ENCODE measurements around the gene P3H2.
A peak's percentile ranks its signal among the peaks of the same experiment; 100 is the strongest.

P3H2 gene

DNA sequence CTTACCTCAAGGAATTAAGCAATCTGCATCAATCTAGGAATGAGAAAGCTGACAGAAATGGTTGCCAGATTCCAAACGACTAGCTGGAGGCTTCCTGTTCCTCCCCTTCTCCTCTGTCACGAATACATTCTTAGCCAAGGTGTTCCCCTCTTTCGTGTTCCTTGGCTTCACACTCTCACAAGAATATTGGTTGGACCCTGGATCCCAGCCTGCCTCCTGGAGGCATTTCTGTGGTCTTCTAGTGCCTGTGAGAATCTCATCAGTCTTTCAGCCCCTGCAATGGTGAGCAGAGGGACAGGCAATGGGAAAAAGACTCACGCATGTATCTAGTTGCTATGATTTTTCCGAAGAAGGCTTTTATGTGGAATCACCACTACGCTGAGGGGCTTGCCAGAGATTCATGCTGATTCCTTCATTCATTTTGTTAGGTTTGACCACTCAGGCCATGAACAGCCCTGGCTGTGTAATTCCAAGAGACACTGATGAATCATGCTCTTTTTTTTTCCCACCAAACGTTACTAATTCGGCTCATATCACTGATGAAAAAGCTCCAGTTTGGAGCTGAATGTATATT lies 1.6 kb upstream of the P3H2 start:
- DNase-seq, result no peak

- no peak for DNase-seq
Observed at GRCh38 chr3:190121383-190121782, 686 bp upstream of the P3H2 start.

GRCh38 chr3:190121061-190121377 lies 322 bp upstream of the P3H2 start:
- no peak for DNase-seq

DNA sequence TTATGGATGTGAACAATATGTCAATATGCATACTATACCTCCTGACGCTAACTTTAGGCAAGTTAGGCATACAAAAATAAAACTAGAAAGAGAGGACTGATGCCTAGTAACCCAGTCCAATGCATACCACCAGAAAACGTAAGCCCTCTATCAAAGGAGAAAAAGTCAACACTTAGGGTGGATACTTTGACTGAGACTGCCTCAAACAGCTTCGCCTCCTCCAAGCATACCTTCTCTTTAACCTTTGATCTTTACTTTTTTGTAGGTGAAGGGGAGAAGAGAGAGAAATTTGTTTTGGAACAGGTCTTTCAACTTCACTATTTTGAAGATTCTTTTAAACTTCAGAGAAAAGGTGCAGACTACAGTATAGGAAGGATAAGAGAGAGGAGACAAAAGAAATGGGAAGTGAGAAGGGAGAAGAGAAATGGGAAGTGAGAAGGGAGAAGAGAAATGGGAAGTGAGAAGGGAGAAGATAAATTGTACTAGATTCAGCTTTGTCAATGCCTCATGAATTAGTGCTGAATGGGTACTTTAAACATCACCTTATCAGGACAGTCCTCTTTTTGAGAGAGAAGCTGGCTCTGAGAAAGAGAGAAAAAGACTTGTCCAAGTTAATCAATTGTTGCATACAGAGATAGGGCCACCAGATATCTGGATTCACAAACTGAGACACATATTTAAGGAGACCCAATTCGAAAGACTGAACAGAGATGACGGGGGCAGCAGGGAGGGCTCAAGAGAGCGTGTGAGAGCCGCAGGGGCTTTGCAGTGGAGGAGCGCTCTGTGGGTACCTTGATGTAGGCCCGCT lies 1.0 kb downstream of the P3H2 start:
- DNase-seq, result no peak

GRCh38 chr3:190118438-190118837 lies 2.3 kb downstream of the P3H2 start:
- DNase-seq, result no peak

DNA sequence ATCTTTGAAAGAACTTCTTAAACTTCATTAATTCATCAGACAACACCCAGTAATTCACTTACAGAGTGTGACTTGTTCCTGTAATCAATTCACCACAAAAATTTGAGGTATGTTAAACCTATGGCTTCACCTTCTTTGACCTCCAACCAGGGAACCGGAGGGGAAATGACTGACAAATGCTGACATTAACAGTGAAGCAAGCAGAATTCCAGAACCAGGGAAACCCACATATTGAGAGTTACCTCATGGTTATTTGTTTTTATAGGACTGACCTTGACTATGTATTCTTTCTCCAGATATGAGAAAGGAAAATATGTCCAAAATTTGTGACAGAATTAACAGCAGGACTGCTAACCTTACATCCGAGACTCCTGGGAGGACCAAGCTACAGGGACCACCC lies 2.7 kb downstream of the P3H2 start:
- DNase-seq, result no peak

DNA sequence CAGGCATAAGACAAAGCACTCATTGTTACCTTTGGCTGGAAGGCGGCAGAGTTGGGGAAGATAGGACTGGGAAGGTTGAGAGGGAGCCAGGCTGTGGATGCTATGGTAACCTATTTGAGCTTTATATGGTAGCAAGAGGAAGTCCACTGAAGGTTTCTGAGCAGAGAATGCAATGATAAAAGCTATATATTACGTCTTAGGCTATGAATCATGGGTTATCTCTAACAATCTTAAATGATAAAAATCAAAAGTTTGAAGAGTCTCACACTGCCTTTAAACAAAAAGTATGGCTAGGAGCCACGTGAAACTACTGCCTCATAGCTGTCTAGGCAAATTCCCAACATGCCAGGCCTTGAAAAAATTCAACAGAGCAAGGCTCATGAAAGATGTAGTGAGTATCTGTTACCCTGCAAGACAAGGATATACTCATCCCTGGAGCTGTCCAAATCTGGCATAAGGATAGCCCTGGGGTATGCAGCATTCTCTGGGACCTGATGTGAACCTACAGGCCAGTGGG lies 4.1 kb downstream of the P3H2 start:
- no peak for DNase-seq

GRCh38 chr3:190110826-190111225 lies 9.9 kb downstream of the P3H2 start:
- DNase-seq, result no peak

- DNase-seq, result no peak
Observed at GRCh38 chr3:190109441-190109840, 11.3 kb downstream of the P3H2 start.

DNA sequence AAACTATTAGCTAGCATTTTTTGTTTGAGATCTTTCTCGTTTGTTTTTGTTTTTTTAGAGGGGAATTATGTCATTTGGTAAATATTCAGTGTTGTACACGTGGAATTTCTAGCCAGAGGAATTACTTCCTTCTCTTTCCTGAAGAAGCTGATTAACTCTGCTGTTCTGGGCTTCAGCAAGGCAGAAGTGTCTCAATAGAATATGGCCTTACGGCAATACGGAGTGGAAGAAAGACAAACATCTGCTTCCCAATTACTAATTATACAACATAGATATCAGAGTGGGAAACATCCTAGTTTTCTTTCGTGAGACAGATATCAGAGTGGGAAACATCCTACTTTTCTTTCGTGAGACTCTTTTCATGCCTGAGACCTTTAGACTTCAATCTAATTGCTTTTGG lies 11.9 kb downstream of the P3H2 start:
- DNase-seq, result no peak

DNA sequence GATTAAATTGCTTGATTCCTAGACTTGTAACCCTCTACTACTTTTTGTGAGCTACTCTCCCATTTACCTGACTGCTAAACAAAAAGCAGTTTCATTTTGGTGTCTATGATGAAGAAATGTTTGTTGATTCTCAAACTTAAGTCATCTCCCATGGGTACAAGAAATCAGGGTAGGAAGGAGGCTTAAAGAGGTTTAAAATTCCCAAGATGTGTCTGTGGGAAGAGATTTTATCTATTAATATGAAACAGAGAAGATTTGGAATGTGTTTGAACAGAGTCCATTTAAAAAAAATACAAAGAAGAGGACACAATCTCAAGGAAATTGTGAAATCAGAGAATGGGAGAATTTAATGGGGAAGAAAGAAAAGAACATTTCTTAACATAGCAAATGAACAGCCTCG lies 14.8 kb downstream of the P3H2 start:
- DNase-seq, result no peak

DNA sequence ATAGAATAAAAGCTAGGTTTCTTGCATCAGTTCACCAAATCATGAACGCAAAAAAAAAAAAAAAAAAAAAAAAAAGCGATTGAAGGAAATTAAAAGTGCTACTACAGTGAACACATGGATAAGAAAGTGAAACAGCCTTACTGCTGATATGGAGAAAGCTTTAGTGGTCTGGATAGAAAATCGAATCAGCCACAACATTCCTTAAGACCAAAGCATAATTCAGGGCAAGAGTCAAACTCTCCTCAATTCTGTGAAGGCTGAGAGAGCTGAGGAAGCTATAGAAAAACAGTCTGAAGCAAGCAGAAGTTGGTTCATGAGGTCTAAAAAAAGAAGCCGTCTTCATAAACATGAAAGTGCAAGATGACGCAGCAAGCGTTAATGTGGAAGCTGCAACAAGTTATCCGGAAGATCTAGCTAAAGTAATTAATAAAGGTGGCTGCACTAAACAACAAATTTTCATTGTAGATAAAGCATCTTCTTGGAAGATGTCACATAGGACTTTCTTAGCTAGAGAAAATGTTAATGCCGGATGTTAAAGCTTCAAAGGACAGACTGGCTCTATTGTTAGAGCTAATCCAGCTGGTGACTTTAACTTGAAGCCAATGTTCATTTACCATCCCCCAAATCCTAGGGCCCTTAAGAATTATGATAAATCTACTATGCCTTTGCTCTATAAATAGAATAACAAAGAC lies 19.2 kb downstream of the P3H2 start:
- DNase-seq, result no peak

DNA sequence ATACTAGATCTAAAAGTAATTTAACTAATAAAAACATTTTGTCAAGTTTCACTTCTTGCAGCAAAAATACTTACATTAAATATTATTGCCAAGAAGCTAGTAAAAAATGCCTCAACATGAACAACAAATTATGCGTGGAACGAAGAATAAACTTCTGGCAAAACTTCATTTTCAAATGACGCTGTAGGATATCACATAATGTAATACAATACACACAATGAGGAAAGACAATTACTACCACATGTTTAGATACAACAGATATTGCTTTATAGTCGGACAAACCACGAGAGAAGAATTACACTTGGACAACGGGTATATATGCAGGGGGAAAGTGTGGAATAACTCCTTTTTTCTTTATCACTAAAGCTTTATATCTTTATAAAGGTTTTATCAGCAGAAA lies 21.6 kb downstream of the P3H2 start:
- no peak for DNase-seq

GRCh38 chr3:190097617-190098016 lies 23.1 kb downstream of the P3H2 start:
- no peak for DNase-seq

DNA sequence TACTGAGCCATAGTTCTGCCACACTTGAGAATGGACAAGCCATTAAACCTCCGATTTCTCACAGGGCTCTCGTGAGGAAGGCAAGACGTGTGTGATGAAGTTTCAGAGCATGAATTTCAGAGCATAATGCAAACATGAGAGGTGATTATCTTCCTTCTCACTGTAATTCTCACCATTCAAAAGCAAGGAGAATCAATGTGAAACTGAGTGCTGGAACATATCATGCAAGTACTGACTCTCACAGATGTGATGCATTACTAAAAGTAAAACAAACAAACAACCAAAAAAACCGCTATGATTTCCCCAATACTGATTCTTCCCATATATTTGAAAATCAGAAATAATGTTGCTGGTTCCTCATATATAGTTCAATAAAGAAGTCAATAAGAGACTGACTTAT lies 23.7 kb downstream of the P3H2 start:
- DNase-seq, result no peak

GRCh38 chr3:190096345-190096744 lies 24.4 kb downstream of the P3H2 start:
- no peak for DNase-seq

DNA sequence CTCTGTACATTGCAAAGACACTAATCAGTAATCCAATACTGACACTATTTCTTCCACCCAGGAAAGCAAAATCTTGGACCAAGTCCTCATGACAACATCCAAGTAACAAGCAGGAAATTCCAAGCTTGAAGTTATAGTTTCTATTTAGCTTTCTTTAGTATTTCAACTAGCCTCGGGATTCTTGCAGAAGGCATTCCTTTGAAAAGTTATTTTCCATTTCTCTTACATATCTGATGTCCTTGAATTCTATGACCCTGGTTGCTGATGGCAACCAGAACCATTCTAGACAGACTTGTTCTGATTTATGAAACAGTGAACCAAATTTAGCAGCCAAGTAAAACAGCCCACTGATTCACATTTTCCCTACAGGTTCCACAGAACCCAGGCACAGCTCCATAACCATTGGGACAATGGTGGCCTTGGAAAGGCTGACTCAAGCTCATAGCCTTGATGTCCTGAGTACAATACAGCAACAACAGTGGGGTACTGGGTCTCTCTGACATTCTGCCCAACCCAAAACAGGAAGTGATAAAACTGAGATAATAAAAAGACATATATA lies 26.5 kb downstream of the P3H2 start:
- DNase-seq, result no peak

GRCh38 chr3:190092250-190092649 lies 28.4 kb downstream of the P3H2 start:
- DNase-seq, result no peak

GRCh38 chr3:190089711-190090110 lies 31.0 kb downstream of the P3H2 start:
- DNase-seq, result no peak

- no peak for DNase-seq
Observed at GRCh38 chr3:190088890-190089289, 31.8 kb downstream of the P3H2 start.

DNA sequence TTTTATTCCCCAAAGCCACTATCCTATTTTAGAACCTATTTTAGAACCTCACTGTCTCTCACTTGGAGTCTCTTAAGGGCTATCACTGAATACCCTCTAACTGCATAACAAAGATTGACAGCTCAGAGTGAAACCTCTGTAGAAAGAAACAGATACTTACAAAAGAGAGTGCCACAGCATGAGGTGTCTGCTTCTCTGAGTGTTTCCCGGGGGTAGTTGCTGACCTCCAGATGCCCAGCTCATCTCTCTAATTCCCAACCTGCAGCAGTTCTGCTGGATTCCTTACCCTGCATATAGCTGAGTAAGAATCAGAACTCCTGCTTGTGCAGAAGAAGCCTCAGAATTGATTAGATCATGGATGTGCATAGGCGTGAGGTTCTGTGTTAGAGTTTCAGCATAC lies 34.5 kb downstream of the P3H2 start:
- no peak for DNase-seq

- no peak for DNase-seq
Observed at GRCh38 chr3:190084983-190085382, 35.7 kb downstream of the P3H2 start.

GRCh38 chr3:190083635-190084034 lies 37.1 kb downstream of the P3H2 start:
- DNase-seq, result no peak

- peak; percentile 56 for DNase-seq
Observed at GRCh38 chr3:190081389-190081788, 39.3 kb downstream of the P3H2 start.

Data from NCI-H1048 (cell line).